AG04449 (cell line): ENCODE data around the gene PLTP.

Experiments
- CTCF ChIA-PET: fragments of 350-600 bp; formaldehyde crosslinking; extraction: SDS; loops from one replicate; lab custom pipeline; 2021; ENCODE audit warnings: antibody characterized with exemption; lab: Yijun Ruan, JAX
- POLR2A ChIA-PET: fragments of 400-600, 350-600 bp; formaldehyde crosslinking; extraction: SDS; loops from one replicate; lab custom pipeline; 2020; ENCODE audit warnings: antibody characterized with exemption, inconsistent platforms; lab: Yijun Ruan, JAX
- DNase-seq: peaks from one replicate; pipeline ENCODE4 v3.0.0-alpha.2; 2010; ENCODE audit warnings: low read depth, low spot score
- H3K4me3 ChIP-seq: 2 replicates; pipeline ENCODE4 v1.5.1; 2011; ENCODE audit warnings: low read depth, mild to moderate bottlenecking, control low read depth, low read length
- CTCF ChIP-seq: IDR thresholded peaks from one replicate; pipeline ENCODE4 v1.5.1; 2011; ENCODE audit warnings: mild to moderate bottlenecking, moderate library complexity, low read length, control low read depth, inconsistent platforms; ENCODE audit not compliant: insufficient read depth; ENCODE audit errors: missing control alignments

The PLTP gene

GRCh38 chr20:45924391-45925261, 12.7 kb upstream of the PLTP start:
- CTCF ChIA-PET = interaction anchor here (1.2 to 1.9 kb wide), 3 partner anchors 9 to 45 kb away, joined by 4 to 5 read pairs (median 4); no protein-coding TSS in a partner anchor
- H3K4me3 ChIP-seq = no peak overlapping the region
- POLR2A ChIA-PET = interaction anchor here (1.1 to 4.8 kb wide), 2 partner anchors 10 to 12 kb away, joined by 4 to 31 read pairs; partner anchors contain the start of gene PCIF1
- no peak for TF ChIP-seq CTCF
- no peak for DNase-seq

DNA sequence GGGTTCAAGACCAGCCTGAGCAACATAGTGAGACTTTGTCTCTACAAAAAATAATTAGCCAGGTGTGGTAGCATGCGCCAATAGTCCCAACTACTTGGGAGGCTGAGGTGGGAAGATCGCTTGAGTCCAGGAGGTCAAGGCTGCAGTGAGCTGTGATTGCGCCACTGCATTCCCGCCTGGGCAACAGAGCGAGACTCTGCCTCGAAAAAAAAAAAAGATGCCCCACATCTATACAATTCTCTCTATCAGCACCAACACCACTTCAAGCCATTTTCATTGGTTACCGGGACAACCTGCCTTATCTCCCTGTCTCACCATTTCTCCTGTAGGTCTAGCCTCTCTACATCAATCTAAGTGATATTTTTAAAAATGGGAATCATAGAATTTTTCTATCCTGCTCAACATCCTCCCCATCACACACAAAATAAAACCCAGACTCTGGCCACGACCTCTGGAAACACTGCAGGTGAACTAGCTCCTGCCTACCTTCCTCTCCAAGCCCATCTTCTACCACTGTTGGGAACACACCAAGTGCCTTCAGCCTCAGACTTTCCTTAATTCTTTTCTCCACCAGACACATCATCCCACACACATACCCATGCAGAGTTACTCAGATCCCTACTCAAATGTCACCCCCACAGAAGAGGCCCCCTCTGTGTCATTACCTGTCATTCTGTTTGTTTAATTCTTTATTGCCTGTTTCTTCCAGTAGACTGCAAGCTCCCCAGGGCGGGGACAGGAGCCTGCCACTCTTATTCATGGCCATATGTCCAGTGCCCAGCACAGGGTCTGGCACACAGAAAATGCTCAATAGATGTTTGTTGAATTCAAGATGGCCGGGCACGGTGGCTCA, 9.6 kb upstream of the PLTP start:
- DNase-seq = no peak
- CTCF ChIA-PET = interaction anchor here (2.0 kb wide), 1 partner anchor 12 kb away, joined by 5 read pairs; no protein-coding TSS in a partner anchor
- no peak overlapping the region for H3K4me3 ChIP-seq
- POLR2A ChIA-PET = interaction anchor here (4.8 kb wide), 1 partner anchor 13 kb away, joined by 31 read pairs; the partner anchor contains the start of gene PCIF1
- no peak for TF ChIP-seq CTCF

DNA sequence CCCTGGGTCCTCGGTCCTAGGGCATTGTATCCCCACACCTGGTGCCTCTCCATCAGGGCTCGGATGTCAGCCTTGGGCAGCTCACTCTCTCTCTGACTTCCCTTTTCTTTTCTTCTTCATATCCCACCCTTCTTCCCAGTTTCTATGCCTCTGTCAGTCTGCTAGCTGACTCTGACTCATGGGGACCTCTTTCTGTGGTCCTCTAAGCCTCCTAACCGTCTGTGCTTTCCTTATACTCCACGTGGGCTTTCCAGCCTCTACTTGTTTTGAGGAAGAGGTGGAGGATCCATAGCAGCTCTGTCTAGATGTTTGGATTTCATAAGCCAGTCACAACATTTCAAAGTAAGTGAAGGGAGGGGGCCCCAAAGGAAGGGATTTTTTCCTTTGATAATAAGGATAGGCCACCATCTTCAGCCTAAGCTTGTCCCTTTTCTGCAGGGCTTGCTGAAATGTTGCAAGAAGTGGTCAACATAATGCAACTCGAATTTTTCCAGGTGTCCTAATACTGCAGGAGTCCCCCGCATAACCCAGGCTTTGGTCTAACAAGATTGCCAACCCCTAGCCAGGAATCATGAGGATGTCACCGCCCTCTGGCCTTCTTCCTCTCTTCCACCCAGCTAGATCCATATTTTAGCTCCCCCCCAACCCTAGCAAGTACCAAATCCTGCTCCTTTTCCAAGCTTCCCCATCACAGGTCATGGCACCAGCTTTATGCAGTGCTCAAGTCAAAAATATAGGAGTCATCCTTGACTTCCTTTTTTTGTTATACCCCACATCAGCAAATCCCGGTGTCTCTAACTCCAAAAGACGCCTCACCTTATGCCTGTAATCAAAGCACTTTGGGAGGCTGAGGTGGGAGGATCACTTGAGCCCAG, 8.7 kb upstream of the PLTP start:
- DNase-seq = no peak

GRCh38 chr20:45919542-45920399, 7.8 kb upstream of the PLTP start:
- POLR2A ChIA-PET = interaction anchor here (1.0 to 1.9 kb wide), 2 partner anchors 14 to 28 kb away, joined by 3 to 13 read pairs; partner anchors contain the start of gene PCIF1
- no peak for DNase-seq
- no peak overlapping the region for H3K4me3 ChIP-seq
- CTCF ChIA-PET = interaction anchor here (0.6 to 0.9 kb wide), 5 partner anchors 11 to 97 kb away, joined by 3 to 4 read pairs (median 3); no protein-coding TSS in a partner anchor
- no peak for TF ChIP-seq CTCF

More for the DNA sequence above, 8.7 kb upstream of the PLTP start:
- H3K4me3 ChIP-seq = no peak overlapping the region
- CTCF ChIA-PET = interaction anchor here (0.8 to 0.9 kb wide), 2 partner anchors 12 to 13 kb away, joined by 3 to 4 read pairs; no protein-coding TSS in a partner anchor
- TF ChIP-seq CTCF = no peak
- POLR2A ChIA-PET = interaction anchor here (1.9 kb wide), 1 partner anchor 14 kb away, joined by 13 read pairs; the partner anchor contains the start of gene PCIF1
